Prostate gland (tissue), 2 donors: ENCODE measurements around the gene LUC7L2. TPM values are rescaled to one million over a fixed set of nuclear protein-coding genes. Genes with fewer than 3 reads are reported as not detected.
"Not testable (repeated sequence)": the region's sequence is repeated elsewhere in the genome, so short reads cannot be mapped to it uniquely, and the experiment has no call there.

Experiments used
- DNase-seq: peaks from one replicate; pipeline ENCODE4 v3.0.0-alpha.2; 2019; ENCODE audit warnings: low spot score
- H3K27ac ChIP-seq, 2 donors: fragments of 200-600 bp; sonication (generic); 2 replicates each; pipeline ENCODE4 v1.5.1; 2017 to 2019
- H3K27me3 ChIP-seq: fragments of 200-600 bp; sonication (generic); replicated peaks from 2 replicates; pipeline ENCODE4 v1.5.1; 2019; ENCODE audit not compliant: insufficient read depth
- H3K36me3 ChIP-seq, 2 donors: fragments of 200-600 bp; sonication (generic); 1 replicate in 1 of 2; 2 replicates in 1 of 2; pipeline versions ENCODE4 v1.5.1 to v1.8.1; 2017 to 2019
- H3K4me1 ChIP-seq: fragments of 200-600 bp; sonication (generic); replicated peaks from 2 replicates; pipeline ENCODE4 v1.5.1; 2019
- H3K4me3 ChIP-seq, 2 donors: fragments of 200-600 bp; sonication (generic); 2 replicates each; pipeline ENCODE4 v1.5.1; 2017 to 2019
- H3K9me3 ChIP-seq: fragments of 200-600 bp; sonication (generic); 2 replicates; pipeline ENCODE4 v1.5.1; 2017
- POLR2A ChIP-seq: fragments of 450-650 bp; IDR thresholded peaks from one replicate; pipeline ENCODE4 v1.6.1; 2016; ENCODE audit warnings: antibody characterized with exemption, mild to moderate bottlenecking
- POLR2AphosphoS5 ChIP-seq: sonication (generic); formaldehyde crosslinking; IDR thresholded peaks from one replicate; pipeline ENCODE4 v1.6.1; 2017; ENCODE audit warnings: antibody characterized with exemption
- WGBS: methylation state at CpG from one replicate; pipeline ENCODE4 v1.1.5; 2018; 5-methylcytosine and 5-hydroxymethylcytosine counted together
- intact Hi-C: fragments of 100-400 bp; cut with DNase I; formaldehyde crosslinking; loops from one replicate; pipeline ENCODE4 v1.14.2; 2022
- small RNA-seq, 2 donors: library from RNA; depleted of rRNA; stranded (forward); fragments of <200 nt; gene quantifications; one replicate each; pipeline ENCODE3, GENCODE V24; 2016
- total RNA-seq, 2 donors: library from RNA; depleted of rRNA; stranded (reverse); fragments of >200 nt; gene quantifications; one replicate each; pipeline ENCODE4 v1.1.0, GENCODE V29; 2016
- TF ChIP-seq, protein P1 (sequence below), 4 experiments: fragments of 200-600 bp in 2 of 4; fragments of 450-650 bp in 2 of 4; sonication (generic) in 2 of 4; IDR thresholded peaks; 1 replicate in 3 of 4; 2 replicates in 1 of 4; pipeline ENCODE4 v1.5.1; 2016 to 2019; ENCODE audit warnings: antibody characterized with exemption in 4 of 4, mild to moderate bottlenecking in 2 of 4, moderate library complexity in 2 of 4

The LUC7L2 gene
- total RNA-seq, 2 donors from 2014 or later: 71.2 to 81.7 TPM

DNA sequence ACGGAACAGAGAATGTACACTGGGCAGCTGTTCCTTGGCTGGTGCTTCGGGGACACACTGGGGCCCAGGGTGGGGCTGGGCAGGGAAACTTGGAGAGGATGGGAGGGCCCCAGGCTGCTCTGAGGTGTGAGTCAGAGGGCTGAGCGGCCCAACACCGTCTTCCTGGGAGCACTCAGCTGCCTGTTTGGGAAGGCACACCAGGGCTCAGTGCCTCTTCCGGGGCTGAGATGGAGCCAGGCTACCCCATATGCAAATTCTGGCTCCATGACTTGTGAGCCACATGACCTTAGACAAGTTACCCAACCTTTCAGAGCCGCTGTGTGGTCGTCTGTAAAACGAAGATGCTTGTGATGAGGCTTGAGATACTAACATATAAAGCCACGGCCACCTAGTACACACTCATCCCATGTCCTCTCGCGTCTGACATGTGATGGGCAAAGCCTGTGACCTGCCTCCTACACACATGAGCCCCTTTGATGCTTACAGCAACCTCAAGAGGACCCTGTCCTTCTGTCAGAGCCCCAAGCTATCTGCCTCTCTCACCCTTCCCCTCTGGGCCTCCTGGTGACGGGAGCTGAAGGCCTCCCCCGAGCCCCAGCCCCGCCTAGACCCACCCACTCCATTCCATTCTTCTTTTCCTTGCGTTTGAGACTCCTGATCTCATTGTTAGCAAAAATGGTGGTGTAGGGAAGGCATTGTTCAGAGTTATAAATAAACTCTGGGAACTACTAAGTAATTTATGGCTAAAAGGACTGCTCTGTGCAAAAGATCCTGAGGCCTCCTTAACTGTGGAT lies 97.7 kb downstream of the LUC7L2 start:
- 72% methylated on average over 15 of the region's 15 CpGs for WGBS
- TF ChIP-seq, protein P1, sequence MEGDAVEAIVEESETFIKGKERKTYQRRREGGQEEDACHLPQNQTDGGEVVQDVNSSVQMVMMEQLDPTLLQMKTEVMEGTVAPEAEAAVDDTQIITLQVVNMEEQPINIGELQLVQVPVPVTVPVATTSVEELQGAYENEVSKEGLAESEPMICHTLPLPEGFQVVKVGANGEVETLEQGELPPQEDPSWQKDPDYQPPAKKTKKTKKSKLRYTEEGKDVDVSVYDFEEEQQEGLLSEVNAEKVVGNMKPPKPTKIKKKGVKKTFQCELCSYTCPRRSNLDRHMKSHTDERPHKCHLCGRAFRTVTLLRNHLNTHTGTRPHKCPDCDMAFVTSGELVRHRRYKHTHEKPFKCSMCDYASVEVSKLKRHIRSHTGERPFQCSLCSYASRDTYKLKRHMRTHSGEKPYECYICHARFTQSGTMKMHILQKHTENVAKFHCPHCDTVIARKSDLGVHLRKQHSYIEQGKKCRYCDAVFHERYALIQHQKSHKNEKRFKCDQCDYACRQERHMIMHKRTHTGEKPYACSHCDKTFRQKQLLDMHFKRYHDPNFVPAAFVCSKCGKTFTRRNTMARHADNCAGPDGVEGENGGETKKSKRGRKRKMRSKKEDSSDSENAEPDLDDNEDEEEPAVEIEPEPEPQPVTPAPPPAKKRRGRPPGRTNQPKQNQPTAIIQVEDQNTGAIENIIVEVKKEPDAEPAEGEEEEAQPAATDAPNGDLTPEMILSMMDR (IDR thresholded peaks at IDR 0.05): no peak
- TF ChIP-seq POLR2AphosphoS5: no peak
- no peak for TF ChIP-seq POLR2A
- Histone ChIP-seq H3K9me3 (no peaks in the 10 kb centered on the region), H3K27me3 (no peaks in the 10 kb centered on the region), H3K36me3 (no peaks in the 10 kb centered on the region), H3K27ac (no peak overlapping the region), H3K4me3 (no peak overlapping the region), H3K4me1 (no peaks in the 10 kb centered on the region)
- no peak for DNase-seq
- intact Hi-C loops: no loop called here

DNA sequence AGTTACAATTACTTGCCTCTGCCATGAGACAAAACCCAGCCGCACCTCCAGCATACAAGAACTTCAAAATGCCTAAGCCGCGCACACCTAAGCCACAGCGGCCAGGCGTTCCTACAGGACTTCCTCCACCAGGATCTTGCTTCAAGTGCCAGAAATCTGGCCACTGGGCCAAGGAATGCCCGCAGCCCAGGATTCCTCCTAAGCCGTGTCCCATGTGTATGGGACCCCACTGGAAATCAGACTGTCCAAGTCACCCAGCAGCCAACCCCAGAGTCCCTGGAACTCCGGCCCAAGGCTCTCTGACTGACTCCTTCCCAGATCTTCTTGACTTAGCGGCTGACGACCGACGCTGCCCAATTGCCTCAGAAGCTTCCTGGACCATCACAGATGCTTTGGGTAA lies 103.7 kb downstream of the LUC7L2 start:
- H3K36me3 ChIP-seq, intact Hi-C loops, H3K4me1 ChIP-seq, H3K9me3 ChIP-seq, H3K27ac ChIP-seq, H3K4me3 ChIP-seq, DNase-seq, H3K27me3 ChIP-seq: not testable (repeated sequence)
- WGBS: 96% methylated on average over 12 of the region's 12 CpGs

DNA sequence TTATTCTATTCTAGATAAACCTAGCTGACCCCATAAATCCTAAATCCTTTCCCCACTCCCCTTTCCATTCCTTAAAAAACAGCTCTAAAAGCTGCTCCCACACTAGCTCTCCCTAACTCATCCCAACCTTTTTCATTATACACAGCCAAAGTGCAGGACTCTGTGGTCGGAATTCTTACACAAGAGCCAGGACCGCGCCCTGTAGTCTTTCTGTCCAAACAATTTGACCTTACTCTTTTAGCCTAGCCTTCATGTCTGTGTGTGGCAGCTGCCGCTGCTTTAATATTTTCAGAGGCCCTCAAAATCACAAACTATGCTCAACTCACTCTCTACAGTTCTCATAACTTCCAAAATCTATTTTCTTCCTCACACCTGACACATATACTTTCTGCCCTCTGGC lies 104.8 kb downstream of the LUC7L2 start:
- H3K27me3 ChIP-seq, DNase-seq, H3K4me3 ChIP-seq, H3K36me3 ChIP-seq, H3K27ac ChIP-seq, H3K4me1 ChIP-seq, intact Hi-C loops, H3K9me3 ChIP-seq: not testable (repeated sequence)
- WGBS: 98% methylated on average over 4 of the region's 4 CpGs

DNA sequence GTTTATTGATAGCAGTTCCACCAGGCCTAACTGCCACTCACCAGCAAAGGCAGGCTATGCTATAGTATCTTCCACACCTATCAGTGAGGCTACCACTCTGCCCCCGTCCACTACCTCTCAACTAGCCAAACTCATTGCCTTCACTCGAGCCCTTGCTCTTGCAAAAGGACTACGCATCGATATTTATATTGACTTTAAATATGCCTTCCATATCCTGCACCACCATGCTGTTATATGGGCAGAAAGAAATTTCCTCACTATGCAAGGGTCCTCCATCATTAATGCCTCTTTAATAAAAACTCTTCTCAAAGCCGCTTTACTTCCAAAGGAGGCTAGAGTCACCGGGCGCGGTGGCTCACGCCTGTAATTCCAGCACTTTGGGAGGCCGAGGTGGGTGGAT lies 105.4 kb downstream of the LUC7L2 start:
- DNase-seq, H3K9me3 ChIP-seq, H3K27ac ChIP-seq, intact Hi-C loops, H3K36me3 ChIP-seq, H3K27me3 ChIP-seq, H3K4me1 ChIP-seq, H3K4me3 ChIP-seq: not testable (repeated sequence)
- WGBS: 97% methylated on average over 10 of the region's 10 CpGs

DNA sequence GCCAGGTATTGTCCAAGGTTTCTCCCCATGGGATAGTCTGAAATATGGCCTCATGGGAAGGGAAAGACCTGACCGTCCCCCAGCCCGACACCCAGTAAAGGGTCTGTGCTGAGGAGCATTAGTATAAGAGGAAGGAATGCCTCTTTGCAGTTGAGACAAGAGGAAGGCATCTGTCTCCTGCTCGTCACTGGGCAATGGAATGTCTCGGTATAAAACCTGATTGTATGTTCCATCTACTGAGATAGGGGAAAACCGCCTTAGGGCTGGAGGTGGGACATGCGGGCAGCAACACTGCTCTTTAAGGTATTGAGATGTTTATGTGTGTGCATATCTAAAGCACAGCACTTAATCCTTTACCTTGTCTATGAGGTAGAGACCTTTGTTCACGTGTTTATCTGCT lies 108.0 kb downstream of the LUC7L2 start:
- WGBS: 78% methylated on average over 7 of the region's 7 CpGs
- H3K27me3 ChIP-seq, DNase-seq, H3K4me3 ChIP-seq, intact Hi-C loops, H3K4me1 ChIP-seq, H3K9me3 ChIP-seq, H3K27ac ChIP-seq, H3K36me3 ChIP-seq: not testable (repeated sequence)

DNA sequence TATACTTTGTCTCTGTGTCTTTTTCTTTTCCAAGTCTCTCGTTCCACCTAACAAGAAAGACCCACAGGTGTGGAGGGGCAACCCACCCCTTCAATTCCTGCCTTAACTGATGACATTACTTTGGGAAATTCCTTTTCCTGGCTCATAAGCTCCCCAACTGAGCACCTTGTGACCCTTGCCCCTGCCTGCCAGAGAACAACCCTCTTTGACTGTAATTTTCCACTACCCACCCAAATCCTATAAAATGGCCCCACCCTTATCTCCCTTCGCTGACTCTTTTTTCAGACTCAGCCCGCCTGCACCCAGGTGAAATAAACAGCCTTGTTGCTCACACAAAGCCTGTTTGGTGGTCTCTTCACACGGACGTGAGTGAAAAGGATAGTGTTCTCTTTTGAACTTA lies 108.6 kb downstream of the LUC7L2 start:
- H3K27me3 ChIP-seq, intact Hi-C loops: not testable (repeated sequence)
- WGBS: 76% methylated on average over 5 of the region's 5 CpGs

DNA sequence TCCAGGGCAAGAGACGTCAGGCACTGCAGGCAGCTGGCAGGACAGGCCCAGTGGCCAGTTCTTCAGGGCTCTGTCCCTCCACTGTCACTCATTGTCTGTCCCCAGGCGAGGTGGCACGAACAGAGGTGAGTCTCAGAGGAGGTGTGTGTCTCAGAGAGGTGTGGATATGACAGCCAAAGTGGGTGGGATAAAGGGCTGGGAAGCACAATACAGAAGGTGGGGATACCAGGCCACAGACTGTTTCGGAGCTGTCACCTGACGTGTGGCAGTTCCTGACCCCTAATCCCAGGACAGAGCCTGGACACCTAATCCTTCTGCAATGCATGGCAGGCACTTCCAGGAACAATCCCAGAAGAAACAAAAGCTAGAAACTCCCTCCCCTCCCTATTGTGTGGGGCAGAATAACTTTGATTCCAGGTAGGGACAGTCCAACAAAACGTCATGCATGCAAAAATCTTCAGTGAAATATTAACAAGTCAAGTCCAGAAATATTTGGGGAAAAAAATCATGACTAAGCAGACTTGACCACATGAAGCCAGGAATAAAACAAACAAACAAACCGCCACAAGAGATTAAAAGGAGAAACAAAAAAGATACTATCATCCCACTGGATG lies 112.2 kb downstream of the LUC7L2 start:
- Histone ChIP-seq H3K4me3 (no peak overlapping the region), H3K36me3 (no peaks in the 10 kb centered on the region), H3K27me3 (no peaks in the 10 kb centered on the region), H3K4me1 (no peaks in the 10 kb centered on the region), H3K9me3 (no peaks in the 10 kb centered on the region), H3K27ac (no peak overlapping the region)
- intact Hi-C loops: no loop called here
- TF ChIP-seq, protein P1 (IDR thresholded peaks at IDR 0.05): no peak
- WGBS: 73% methylated on average over 7 of the region's 7 CpGs
- DNase-seq: no peak

More for the DNA sequence above, 108.6 kb downstream of the LUC7L2 start:
- not testable (repeated sequence) for H3K36me3 ChIP-seq, H3K9me3 ChIP-seq, DNase-seq, H3K27ac ChIP-seq, H3K4me3 ChIP-seq, H3K4me1 ChIP-seq

Small RNA genes within 50 kb of the gene (small RNA-seq; reads per million reads assigned to genes)
- gene RNU6-206P (0 reads per million in 2 donors), gene RNU6-911P (0 reads per million in 2 donors)

Other genes starting within 250 kb of the LUC7L2 start
- 10 to 100 TPM; 13.9 to 25.2 TPM for gene UBN2, start 128.7 kb upstream of the LUC7L2 start, total RNA-seq
- gene FMC1, start 18.6 kb upstream of the LUC7L2 start, total RNA-seq: 10 to 100 TPM; 17.8 to 29.6 TPM
- gene KLRG2, start 123.8 kb downstream of the LUC7L2 start, total RNA-seq: 1 to 10 TPM in 1 of 2 donors, under 1 TPM in 1; 0.68 to 1.5 TPM
- 1 to 10 TPM in 1 of 2 donors, not detected in 1; 3.0 TPM for gene CLEC2L, start 163.8 kb downstream of the LUC7L2 start, total RNA-seq